GM12878 (cell line): ENCODE measurements around the gene TTLL4. TPM values are rescaled to one million over a fixed set of nuclear protein-coding genes. Genes with fewer than 3 reads are reported as not detected.
A peak's percentile ranks its signal among the peaks of the same experiment; 100 is the strongest.

Experiments used
- ATF7 ChIP-seq: fragments of 450-650 bp; IDR thresholded peaks from 2 replicates; pipeline ENCODE4 v1.6.1; 2016; ENCODE audit warnings: low read depth, mild to moderate bottlenecking
- CEBPB ChIP-seq, 2 experiments: fragments of 150-350 bp in 1 of 2; IDR thresholded peaks; 2 replicates each; pipeline ENCODE4 v1.6.1; 2012 to 2014; ENCODE audit warnings: low read depth in 2 of 2, low read length in 2 of 2, borderline replicate concordance in 1 of 2, inconsistent platforms in 1 of 2
- CTCF ChIP-seq, 3 experiments: IDR thresholded peaks in 2 of 3; conservative IDR thresholded peaks in 1 of 3; 2 replicates each; pipeline ENCODE4 v1.5.1; 2011; ENCODE audit warnings: low read depth in 3 of 3, low read length in 3 of 3, mild to moderate bottlenecking in 3 of 3, control low read depth in 2 of 3, moderate library complexity in 2 of 3, inconsistent platforms in 1 of 3, mixed read lengths in 1 of 3; ENCODE audit not compliant: control insufficient read depth in 2 of 3, insufficient read depth in 1 of 3; ENCODE audit errors: extremely low read depth in 1 of 3
- FOXK2 ChIP-seq: fragments of 450-650 bp; IDR thresholded peaks from 2 replicates; pipeline ENCODE4 v1.6.1; 2017; ENCODE audit warnings: mild to moderate bottlenecking, moderate library complexity
- MXI1 ChIP-seq: fragments of 150-350 bp; IDR thresholded peaks from 2 replicates; pipeline ENCODE4 v1.6.1; 2011; ENCODE audit warnings: low read depth, mild to moderate bottlenecking, inconsistent platforms, low read length, improper control_type of control experiment
- STAT1 ChIP-seq: fragments of 450-650 bp; conservative IDR thresholded peaks from 2 replicates; pipeline ENCODE4 v1.6.1; 2014; ENCODE audit warnings: antibody characterized with exemption, mild to moderate bottlenecking
- ZNF687 ChIP-seq: fragments of 450-650 bp; IDR thresholded peaks from 2 replicates; pipeline ENCODE4 v1.6.1; 2017; ENCODE audit warnings: mild to moderate bottlenecking, moderate library complexity
- polyA plus RNA-seq, 11 experiments: library from polyadenylated mRNA; depleted of rRNA in 4 of 11; unstranded in 6 of 11; stranded (reverse) in 5 of 11; fragments of >200 nt; fragmentation: Nextera tagmentation in 4 of 11; fragmentation: Illumina TruSeq in 1 of 11; extraction: Ambion mirVana in 4 of 11; extraction: Trizol in 1 of 11; gene quantifications; 1 replicate in 1 of 11; 2 replicates in 10 of 11; pipeline versions ENCODE4 v1.2.1 to v1.2.3, GENCODE V29; 2011 to 2016; ENCODE audit warnings: inconsistent platforms in 2 of 11, missing spikeins in 2 of 11, low read depth in 1 of 11
- total RNA-seq, 4 experiments: library from RNA; depleted of rRNA in 3 of 4; stranded (reverse); fragments of >200 nt in 3 of 4; fragmentation: Illumina TruSeq in 1 of 4; extraction: Trizol in 1 of 4; gene quantifications; 2 replicates each; pipeline versions ENCODE4 v1.2.1 to v1.2.3, GENCODE V29; 2013 to 2021
- TF ChIP-seq, protein P1 (sequence below): fragments of 450-650 bp; IDR thresholded peaks from 2 replicates; pipeline ENCODE4 v1.6.1; 2017; ENCODE audit warnings: low read depth, mild to moderate bottlenecking, moderate library complexity

The TTLL4 gene
- total and polyA plus RNA-seq, 10 of the 15 experiments (the other 5 are each of a cell fraction or from before 2014, with no cell fraction given), result 16.6 to 63.1 (median 32.9) TPM

DNA sequence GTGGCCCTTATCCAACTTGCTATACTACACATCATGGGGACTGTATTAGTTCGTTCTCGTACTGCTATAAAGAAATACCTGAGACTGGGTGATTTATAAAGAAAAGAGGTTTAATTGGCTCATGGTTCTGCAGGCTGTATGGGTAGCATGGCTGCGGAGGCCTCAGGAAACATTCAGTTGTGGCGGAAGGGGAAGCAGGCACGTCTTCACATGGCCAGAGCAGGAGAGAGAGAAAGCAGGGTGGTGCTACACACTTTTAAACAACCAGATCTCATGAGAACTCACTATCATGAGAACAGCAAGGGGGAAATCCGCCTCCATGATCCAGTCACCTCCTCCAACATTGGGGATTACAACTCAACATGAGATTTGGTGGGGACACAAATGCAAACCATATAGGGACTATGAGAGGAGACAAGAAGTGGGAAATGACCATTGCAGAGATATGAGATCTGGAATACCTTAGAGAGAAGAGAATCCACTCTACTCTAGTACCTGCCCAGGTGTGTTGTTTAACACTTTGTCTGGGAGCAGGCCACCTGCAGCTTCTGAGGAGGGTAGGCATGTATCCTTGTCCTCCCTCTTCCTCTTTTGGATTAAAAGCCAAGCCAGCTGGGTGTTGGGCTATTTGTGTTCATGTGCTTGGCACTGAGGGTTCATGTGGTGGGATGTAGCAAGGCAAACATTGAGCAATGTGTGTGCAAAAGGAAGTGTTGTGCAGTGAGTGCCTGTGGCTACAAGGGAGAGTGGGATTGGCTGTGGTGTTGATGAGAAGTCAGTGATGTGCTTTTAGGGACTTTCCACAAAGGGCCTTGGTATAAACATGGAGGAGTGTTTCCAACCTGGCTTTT lies 22.8 kb downstream of the TTLL4 start (continued):
- TF ChIP-seq, protein P1, sequence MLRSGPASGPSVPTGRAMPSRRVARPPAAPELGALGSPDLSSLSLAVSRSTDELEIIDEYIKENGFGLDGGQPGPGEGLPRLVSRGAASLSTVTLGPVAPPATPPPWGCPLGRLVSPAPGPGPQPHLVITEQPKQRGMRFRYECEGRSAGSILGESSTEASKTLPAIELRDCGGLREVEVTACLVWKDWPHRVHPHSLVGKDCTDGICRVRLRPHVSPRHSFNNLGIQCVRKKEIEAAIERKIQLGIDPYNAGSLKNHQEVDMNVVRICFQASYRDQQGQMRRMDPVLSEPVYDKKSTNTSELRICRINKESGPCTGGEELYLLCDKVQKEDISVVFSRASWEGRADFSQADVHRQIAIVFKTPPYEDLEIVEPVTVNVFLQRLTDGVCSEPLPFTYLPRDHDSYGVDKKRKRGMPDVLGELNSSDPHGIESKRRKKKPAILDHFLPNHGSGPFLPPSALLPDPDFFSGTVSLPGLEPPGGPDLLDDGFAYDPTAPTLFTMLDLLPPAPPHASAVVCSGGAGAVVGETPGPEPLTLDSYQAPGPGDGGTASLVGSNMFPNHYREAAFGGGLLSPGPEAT, result peak; percentile 46; the same call in 1 of the 2 replicates
- TF ChIP-seq FOXK2 (peak; percentile 29; the same call in 1 of the 2 replicates), CEBPB (IDR thresholded peaks at IDR 0.05; ENCODE audit: borderline replicate concordance in 1 of 2, low read depth in 2 of 2, low read length in 2 of 2) (peak in 1 of 2 experiments; percentile 26; a peak in 1 of 4 replicates), ATF7 (no peak), ZNF687 (peak; percentile 55; the same call in 1 of the 2 replicates), STAT1 (no peak), CTCF (IDR thresholded peaks at IDR 0.05 in 2 of 3, conservative IDR thresholded peaks at IDR 0.05 in 1 of 3; ENCODE audit: control insufficient read depth in 2 of 3, extremely low read depth in 1 of 3, insufficient read depth in 1 of 3, low read depth in 3 of 3, low read length in 3 of 3) (no peak), MXI1 (no peak)
- TF ChIP-seq, all 136 proteins: peak for 9
